GM21390 (cell line): ENCODE measurements around the gene ARMC6.
"Not testable (repeated sequence)": the region's sequence is repeated elsewhere in the genome, so short reads cannot be mapped to it uniquely, and the experiment has no call there.

Experiments
- ATAC-seq: cut with Tn5 transposase; IDR thresholded peaks from one replicate; pipeline ENCODE4 v1.9.1; 2021; ENCODE audit not compliant: unreplicated experiment

Gene ARMC6

GRCh38 chr19:19022380-19022961, 10.9 kb upstream of the ARMC6 start:
- no peak for ATAC-seq

- ATAC-seq: not testable (repeated sequence)
Observed at GRCh38 chr19:19023376-19023775, 10.0 kb upstream of the ARMC6 start.

- no peak for ATAC-seq
Observed at GRCh38 chr19:19025861-19026260, 7.5 kb upstream of the ARMC6 start.

- no peak for ATAC-seq
Observed at GRCh38 chr19:19026299-19026971, 7.0 kb upstream of the ARMC6 start.

GRCh38 chr19:19027228-19027627, 6.2 kb upstream of the ARMC6 start:
- ATAC-seq: no peak

- ATAC-seq: no peak
Observed at GRCh38 chr19:19028526-19028925, 4.9 kb upstream of the ARMC6 start.

GRCh38 chr19:19031891-19032290, 1.5 kb upstream of the ARMC6 start:
- no peak for ATAC-seq

GRCh38 chr19:19032420-19033175, 805 bp upstream of the ARMC6 start:
- peak; percentile 48 for ATAC-seq

- peak; percentile 32 for ATAC-seq
Observed at GRCh38 chr19:19033176-19033425, 302 bp upstream of the ARMC6 start.

- peak; percentile 36 for ATAC-seq
Observed at GRCh38 chr19:19034204-19034624, 811 bp downstream of the ARMC6 start.

GRCh38 chr19:19039901-19040300, 6.5 kb downstream of the ARMC6 start:
- no peak for ATAC-seq

GRCh38 chr19:19040417-19040816, 7.0 kb downstream of the ARMC6 start:
- ATAC-seq: no peak

GRCh38 chr19:19042732-19043280, 9.4 kb downstream of the ARMC6 start:
- no peak for ATAC-seq

- ATAC-seq: no peak
Observed at GRCh38 chr19:19043481-19043880, 10.1 kb downstream of the ARMC6 start.

GRCh38 chr19:19043881-19044280, 10.5 kb downstream of the ARMC6 start:
- no peak for ATAC-seq

- ATAC-seq: no peak
Observed at GRCh38 chr19:19049406-19049805, 16.0 kb downstream of the ARMC6 start.

GRCh38 chr19:19050104-19050503, 16.7 kb downstream of the ARMC6 start:
- ATAC-seq: no peak

- no peak for ATAC-seq
Observed at GRCh38 chr19:19050731-19051130, 17.3 kb downstream of the ARMC6 start.

GRCh38 chr19:19051478-19052213, 18.2 kb downstream of the ARMC6 start:
- ATAC-seq: no peak

- no peak for ATAC-seq
Observed at GRCh38 chr19:19052921-19053320, 19.5 kb downstream of the ARMC6 start.

- no peak for ATAC-seq
Observed at GRCh38 chr19:19053508-19054314, 20.3 kb downstream of the ARMC6 start.
